RWPE2 (cell line): Measurements from ENCODE around the gene PDLIM7.

ENCODE experiments used
- ATAC-seq: fragments of 200-7000 bp; cut with Tn5 transposase; 3 replicates; pipeline ENCODE4 v1.9.1; 2021; ENCODE audit warnings: low read depth
- DNase-seq: peaks from one replicate; pipeline ENCODE4 v3.0.0-alpha.2; 2020; ENCODE audit warnings: low spot score
- H3K27ac ChIP-seq: fragments of 450-650 bp; 2 replicates; pipeline ENCODE4 v1.5.1; 2017; ENCODE audit warnings: mild to moderate bottlenecking; ENCODE audit not compliant: poor library complexity, severe bottlenecking
- H3K27me3 ChIP-seq: fragments of 250-450 bp; sonication (Bioruptor Pico); 2 replicates; pipeline ENCODE4 v1.5.1; 2021; ENCODE audit warnings: mild to moderate bottlenecking, moderate library complexity; ENCODE audit not compliant: insufficient read depth, poor library complexity, severe bottlenecking
- H3K36me3 ChIP-seq: fragments of 250-450 bp; sonication (Bioruptor Pico); 2 replicates; pipeline ENCODE4 v1.5.1; 2020; ENCODE audit warnings: low read depth, mild to moderate bottlenecking, moderate library complexity
- H3K4me1 ChIP-seq: fragments of 250-450 bp; sonication (Bioruptor Pico); 2 replicates; pipeline ENCODE4 v1.5.1; 2021; ENCODE audit warnings: mild to moderate bottlenecking, moderate library complexity; ENCODE audit not compliant: insufficient read depth, poor library complexity, severe bottlenecking
- H3K4me3 ChIP-seq: fragments of 250-450 bp; sonication (Bioruptor Pico); 2 replicates; pipeline ENCODE4 v1.5.1; 2021; ENCODE audit warnings: mild to moderate bottlenecking, moderate library complexity; ENCODE audit not compliant: severe bottlenecking
- H3K9me3 ChIP-seq: fragments of 250-450 bp; sonication (Bioruptor Pico); 2 replicates; pipeline ENCODE4 v1.5.1; 2021; ENCODE audit warnings: mild to moderate bottlenecking, moderate library complexity; ENCODE audit not compliant: severe bottlenecking
- TF ChIP-seq, protein P1 (sequence below): fragments of 450-650 bp; IDR thresholded peaks from one replicate; pipeline ENCODE4 v1.5.1; 2017; ENCODE audit warnings: mild to moderate bottlenecking, moderate library complexity; ENCODE audit not compliant: poor library complexity, severe bottlenecking

The PDLIM7 gene

DNA sequence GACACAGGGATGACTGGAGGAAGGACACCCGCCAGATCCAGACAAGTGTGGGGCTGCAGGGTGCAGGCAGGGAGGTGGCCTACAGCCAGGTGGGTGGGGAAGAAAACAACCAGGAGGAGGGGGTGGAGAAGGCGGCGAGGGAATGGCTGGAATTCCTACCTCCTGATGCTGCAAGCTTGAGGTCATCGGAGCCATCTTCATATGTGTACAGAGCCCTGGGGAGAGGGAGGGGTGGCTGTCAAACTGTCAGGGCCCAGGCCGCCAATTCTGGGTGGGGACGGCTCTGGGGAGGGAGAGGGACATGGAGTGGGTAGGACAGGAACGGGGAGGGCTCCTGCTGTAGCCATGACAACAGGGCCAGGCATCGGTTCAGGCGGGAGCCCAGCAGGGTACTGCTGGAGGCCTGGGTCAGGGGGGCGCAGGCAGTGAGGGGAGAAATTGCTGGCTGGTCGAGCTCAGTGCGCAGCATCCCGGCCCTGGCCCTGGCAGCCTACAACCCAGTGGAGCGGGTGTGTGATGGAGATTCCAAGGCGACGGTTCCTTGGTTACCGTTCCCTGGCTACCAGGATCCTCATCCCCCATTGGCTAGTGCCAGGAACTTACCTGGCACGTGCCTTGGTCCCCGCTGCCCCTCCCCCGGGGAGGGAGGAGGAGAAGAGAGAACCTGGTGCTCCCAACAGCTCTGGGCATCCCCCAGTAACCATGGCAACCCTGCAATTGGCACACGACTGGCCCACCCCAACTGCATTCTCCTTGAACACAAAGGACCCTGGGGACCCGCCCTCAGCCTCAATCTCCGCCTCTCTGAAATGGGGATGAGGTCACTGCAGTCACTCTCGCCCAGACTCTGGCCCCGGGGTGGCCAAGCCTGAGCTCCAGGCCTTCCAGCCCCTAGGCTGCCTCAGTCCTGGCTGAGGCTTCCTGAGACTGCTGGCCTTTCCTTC is 28.4 kb downstream of the PDLIM7 start:
- no peaks in the 10 kb centered on the region for H3K27me3 ChIP-seq
- H3K36me3 ChIP-seq: peaks cover 52% of the 10 kb centered on the region
- H3K4me3 ChIP-seq: no peak overlapping the region
- TF ChIP-seq, protein P1, sequence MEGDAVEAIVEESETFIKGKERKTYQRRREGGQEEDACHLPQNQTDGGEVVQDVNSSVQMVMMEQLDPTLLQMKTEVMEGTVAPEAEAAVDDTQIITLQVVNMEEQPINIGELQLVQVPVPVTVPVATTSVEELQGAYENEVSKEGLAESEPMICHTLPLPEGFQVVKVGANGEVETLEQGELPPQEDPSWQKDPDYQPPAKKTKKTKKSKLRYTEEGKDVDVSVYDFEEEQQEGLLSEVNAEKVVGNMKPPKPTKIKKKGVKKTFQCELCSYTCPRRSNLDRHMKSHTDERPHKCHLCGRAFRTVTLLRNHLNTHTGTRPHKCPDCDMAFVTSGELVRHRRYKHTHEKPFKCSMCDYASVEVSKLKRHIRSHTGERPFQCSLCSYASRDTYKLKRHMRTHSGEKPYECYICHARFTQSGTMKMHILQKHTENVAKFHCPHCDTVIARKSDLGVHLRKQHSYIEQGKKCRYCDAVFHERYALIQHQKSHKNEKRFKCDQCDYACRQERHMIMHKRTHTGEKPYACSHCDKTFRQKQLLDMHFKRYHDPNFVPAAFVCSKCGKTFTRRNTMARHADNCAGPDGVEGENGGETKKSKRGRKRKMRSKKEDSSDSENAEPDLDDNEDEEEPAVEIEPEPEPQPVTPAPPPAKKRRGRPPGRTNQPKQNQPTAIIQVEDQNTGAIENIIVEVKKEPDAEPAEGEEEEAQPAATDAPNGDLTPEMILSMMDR: no peak
- peak overlapping the region; percentile 69 for H3K27ac ChIP-seq
- no peak for DNase-seq
- peaks cover 15% of the 10 kb centered on the region for H3K4me1 ChIP-seq
- no peaks in the 10 kb centered on the region for H3K9me3 ChIP-seq
- peak; percentile 8; the same call in 1 of the 3 replicates for ATAC-seq

DNA sequence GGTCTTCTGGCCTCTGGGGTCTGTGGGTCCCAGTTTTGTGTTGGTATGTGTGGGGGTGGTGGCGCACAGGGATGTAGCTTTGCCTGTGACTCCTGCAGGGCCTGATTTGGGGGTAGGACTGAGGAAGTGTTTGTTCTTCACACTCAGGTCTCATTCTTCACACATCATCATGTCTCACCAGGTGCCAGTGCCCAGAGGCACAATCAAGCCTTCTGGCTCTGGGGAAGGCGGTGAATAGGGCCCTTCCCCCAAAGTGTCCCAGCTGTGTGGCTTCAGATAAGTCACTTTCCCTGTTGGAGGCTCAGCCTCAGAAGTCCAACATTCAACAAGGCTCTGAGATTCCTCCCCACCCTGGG is 29.1 kb downstream of the PDLIM7 start:
- Histone ChIP-seq H3K27me3 (no peaks in the 10 kb centered on the region), H3K9me3 (no peaks in the 10 kb centered on the region), H3K27ac (no peak overlapping the region), H3K4me3 (no peak overlapping the region), H3K4me1 (peaks cover 15% of the 10 kb centered on the region), H3K36me3 (peaks cover 59% of the 10 kb centered on the region)
- DNase-seq (no peak), ATAC-seq (no peak)
- TF ChIP-seq, protein P1: no peak

DNA sequence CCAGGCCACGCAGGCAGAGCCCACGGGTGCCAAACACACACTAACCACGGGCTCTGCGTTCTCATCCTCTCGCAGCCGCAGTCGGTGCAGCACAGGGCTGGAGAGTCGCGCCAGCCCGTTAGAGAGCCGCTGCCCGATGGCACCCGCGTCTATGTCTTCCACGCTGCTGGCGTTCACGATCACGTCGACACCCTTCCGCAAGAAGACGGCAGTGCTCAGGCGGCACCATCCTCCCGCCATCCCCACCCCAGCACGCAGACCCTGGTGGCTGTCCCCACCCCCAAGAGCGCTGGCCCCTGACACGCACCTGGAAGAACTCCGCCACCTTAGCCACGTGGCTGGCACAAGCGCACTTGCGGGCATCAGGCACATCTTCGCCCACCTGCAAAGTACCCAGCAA is 30.0 kb downstream of the PDLIM7 start:
- Histone ChIP-seq H3K4me1 (peaks cover 15% of the 10 kb centered on the region), H3K27me3 (no peaks in the 10 kb centered on the region)
- no peak for ATAC-seq

DNA sequence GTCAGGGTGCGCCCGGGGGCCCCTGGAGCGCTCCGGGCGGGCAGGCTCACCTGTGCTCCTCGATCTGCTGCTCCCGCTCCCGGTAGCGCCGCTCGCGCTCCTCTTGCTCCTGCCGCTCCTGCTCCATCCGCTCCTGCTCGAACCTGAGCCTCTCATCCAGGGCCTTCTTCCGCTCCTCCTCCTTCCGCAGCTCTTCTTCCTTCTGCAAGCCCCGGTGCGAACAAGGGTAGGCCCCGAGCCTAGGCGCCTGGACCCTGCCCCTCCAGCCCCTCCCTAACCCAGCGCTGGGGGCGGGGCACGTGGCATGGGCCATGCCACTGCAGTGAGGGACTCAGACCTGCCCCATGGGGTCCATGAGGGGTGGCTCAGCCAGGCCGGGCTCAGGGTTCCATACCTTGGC is 30.5 kb downstream of the PDLIM7 start:
- DNase-seq: no peak
- TF ChIP-seq, protein P1: no peak
- Histone ChIP-seq H3K4me1 (peaks cover 11% of the 10 kb centered on the region), H3K27me3 (no peaks in the 10 kb centered on the region), H3K27ac (no peak overlapping the region), H3K9me3 (no peaks in the 10 kb centered on the region), H3K4me3 (no peak overlapping the region), H3K36me3 (peaks cover 62% of the 10 kb centered on the region)
- no peak for ATAC-seq

More for the DNA sequence above, 30.0 kb downstream of the PDLIM7 start:
- no peak for DNase-seq
- H3K4me3 ChIP-seq: no peak overlapping the region
- peaks cover 62% of the 10 kb centered on the region for H3K36me3 ChIP-seq
- H3K9me3 ChIP-seq: no peaks in the 10 kb centered on the region
- no peak overlapping the region for H3K27ac ChIP-seq
- TF ChIP-seq, protein P1: no peak

DNA sequence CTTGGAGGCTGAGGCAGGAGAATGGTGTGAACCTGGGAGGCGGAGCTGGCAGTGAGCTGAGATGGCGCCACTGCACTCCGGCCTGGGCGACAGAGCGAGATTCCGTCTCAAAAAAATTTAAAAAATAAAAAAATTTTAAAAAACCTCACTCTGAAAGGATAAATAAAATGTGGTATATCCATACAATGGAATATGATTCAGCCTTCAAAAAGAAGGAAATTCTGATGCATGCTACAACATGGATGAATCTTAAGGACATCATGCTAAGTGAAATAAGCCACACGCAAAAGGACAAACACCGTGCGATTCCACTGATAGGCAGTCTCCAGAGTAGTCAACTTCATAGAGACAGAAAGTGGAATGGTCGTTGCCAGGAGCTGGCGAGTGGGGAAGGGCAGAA is 32.4 kb downstream of the PDLIM7 start:
- TF ChIP-seq, protein P1: no peak
- Histone ChIP-seq H3K27me3 (no peaks in the 10 kb centered on the region), H3K4me3 (no peak overlapping the region), H3K36me3 (peaks cover 57% of the 10 kb centered on the region), H3K4me1 (no peaks in the 10 kb centered on the region), H3K9me3 (no peaks in the 10 kb centered on the region), H3K27ac (no peak overlapping the region)
- ATAC-seq: no peak
- no peak for DNase-seq
